Activated naive CD8-positive, alpha-beta T cell treated with anti-CD3 and anti-CD28 coated beads, Interleukin-2, amount 50 U/mL, for 24 hours (primary cell): ENCODE results near the gene LNX2.

ENCODE experiments used
- ATAC-seq: fragments of 150-1000 bp; cut with Tn5 transposase; one replicate; pipeline ENCODE4 v1.10.0; 2021
- DNase-seq: peaks from one replicate; pipeline ENCODE4 v3.0.0; 2021
- H3K27ac Mint-ChIP-seq: one replicate; pipeline ENCODE4 v1.8.0; 2021; ENCODE audit warnings: mild to moderate bottlenecking, mixed read lengths
- H3K27me3 Mint-ChIP-seq: one replicate; pipeline ENCODE4 v1.8.0; 2021; ENCODE audit warnings: mixed read lengths
- H3K36me3 Mint-ChIP-seq: one replicate; pipeline ENCODE4 v1.8.0; 2021; ENCODE audit warnings: low read depth, mixed read lengths
- H3K4me1 Mint-ChIP-seq: one replicate; pipeline ENCODE4 v1.8.0; 2021; ENCODE audit warnings: mixed read lengths
- H3K4me3 Mint-ChIP-seq: one replicate; pipeline ENCODE4 v1.8.0; 2021; ENCODE audit warnings: mild to moderate bottlenecking, moderate library complexity, mixed read lengths
- H3K9me3 Mint-ChIP-seq: one replicate; pipeline ENCODE4 v1.8.0; 2021; ENCODE audit warnings: mixed read lengths

The LNX2 gene

DNA sequence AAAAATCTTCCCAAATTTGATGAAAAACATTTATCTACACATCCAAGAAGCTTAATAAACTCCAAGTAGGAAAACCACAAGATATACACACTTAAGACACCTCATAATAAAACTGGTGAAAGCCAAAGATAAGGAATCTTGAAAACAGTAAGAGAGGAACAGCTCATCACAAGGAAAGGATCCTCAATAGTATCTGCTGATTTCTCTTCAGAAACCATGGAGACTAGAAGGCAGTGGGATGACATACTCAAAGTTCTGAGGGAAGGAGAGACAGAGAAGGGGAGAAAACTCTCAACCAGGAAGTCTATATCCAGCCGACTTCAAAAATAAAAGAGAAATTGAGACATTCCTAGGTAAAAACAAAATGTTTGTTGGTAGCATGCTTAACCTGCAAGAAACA, 45.7 kb downstream of the LNX2 start:
- DNase-seq: no peak
- peaks cover 15% of the 10 kb centered on the region for H3K4me1 Mint-ChIP-seq
- ATAC-seq: no peak
- no peak overlapping the region for H3K4me3 Mint-ChIP-seq
- no peak overlapping the region for H3K27ac Mint-ChIP-seq
- no peaks in the 10 kb centered on the region for H3K9me3 Mint-ChIP-seq
- H3K36me3 Mint-ChIP-seq: peaks cover 18% of the 10 kb centered on the region
- H3K27me3 Mint-ChIP-seq: no peaks in the 10 kb centered on the region

DNA sequence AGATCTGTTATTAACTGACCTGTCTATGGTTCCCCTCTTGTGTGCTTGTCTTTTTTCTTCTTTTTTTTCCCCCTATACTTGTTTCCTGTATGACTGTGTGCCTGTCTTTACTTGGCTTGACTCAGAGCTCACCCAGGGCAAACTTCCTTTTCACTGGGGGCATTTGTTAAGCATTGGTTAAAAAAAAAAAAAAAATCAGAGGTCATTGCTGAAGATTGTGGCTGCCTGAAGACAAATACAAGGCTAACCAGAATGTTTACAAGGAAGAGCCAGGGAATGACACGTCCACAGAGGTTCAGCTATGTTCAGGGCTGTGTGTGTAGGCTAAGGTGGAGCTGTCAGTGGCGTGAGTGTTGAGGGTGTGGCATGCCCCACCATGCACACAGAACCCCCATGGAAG, 47.1 kb downstream of the LNX2 start:
- peaks cover 15% of the 10 kb centered on the region for H3K4me1 Mint-ChIP-seq
- ATAC-seq (peak; percentile 36), DNase-seq (no peak)
- no peaks in the 10 kb centered on the region for H3K9me3 Mint-ChIP-seq
- no peak overlapping the region for H3K4me3 Mint-ChIP-seq
- peaks cover 12% of the 10 kb centered on the region for H3K36me3 Mint-ChIP-seq
- H3K27me3 Mint-ChIP-seq: no peaks in the 10 kb centered on the region
- no peak overlapping the region for H3K27ac Mint-ChIP-seq

DNA sequence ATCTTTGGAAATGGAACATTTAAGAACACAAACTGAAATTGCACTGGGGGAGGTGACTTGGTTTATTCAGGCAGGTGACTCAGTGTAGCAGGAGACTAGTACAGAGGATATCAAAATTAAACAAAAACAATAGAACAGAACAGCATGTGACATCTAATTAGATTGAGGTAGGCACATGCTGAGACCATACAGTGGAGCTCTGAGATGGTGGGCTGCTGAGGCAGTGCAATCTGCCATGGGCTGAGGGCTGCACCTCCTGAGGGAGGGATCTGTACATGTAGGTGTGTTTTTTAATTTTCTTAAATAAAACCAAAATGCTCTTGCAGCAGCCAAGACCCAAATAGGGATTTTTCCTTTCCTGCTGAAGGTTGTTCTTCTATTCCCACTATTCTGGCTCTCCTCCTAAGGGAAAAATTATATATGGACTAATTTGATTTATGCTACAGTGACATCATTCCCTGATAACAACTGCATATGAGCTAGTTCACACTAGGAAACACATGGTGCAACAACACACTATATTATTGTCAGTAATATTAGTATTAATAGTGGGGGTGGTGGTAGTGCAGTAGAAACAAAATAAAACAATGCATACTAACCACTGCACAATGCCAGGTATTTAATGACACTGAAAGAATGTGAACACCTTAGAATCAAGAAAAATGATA, 48.0 kb downstream of the LNX2 start:
- Mint-ChIP-seq H3K27me3 (no peaks in the 10 kb centered on the region), H3K4me3 (no peak overlapping the region), H3K36me3 (peaks cover 9% of the 10 kb centered on the region), H3K27ac (no peak overlapping the region), H3K4me1 (peaks cover 15% of the 10 kb centered on the region), H3K9me3 (no peaks in the 10 kb centered on the region)
- no peak for DNase-seq
- no peak for ATAC-seq

DNA sequence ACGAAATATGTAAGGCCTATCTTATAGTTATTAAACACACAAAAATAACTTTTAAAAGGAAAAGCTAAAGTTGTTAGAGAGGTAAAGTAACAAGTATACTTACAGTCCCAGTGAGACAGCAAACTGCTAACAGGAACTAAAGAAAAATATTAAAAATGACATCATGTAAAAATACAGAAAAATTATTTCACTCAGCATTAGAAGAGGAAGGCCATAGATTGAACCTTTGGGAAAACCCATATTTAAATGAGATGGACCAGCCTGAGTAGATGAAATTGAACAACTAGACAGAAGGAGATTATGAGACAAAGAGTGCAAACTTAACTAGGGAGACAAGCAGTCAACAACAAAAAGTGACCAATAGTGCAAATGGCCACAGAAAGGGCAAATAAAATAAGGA, 49.4 kb downstream of the LNX2 start:
- Mint-ChIP-seq H3K4me1 (peaks cover 12% of the 10 kb centered on the region), H3K27ac (no peak overlapping the region), H3K4me3 (no peak overlapping the region), H3K27me3 (no peaks in the 10 kb centered on the region), H3K9me3 (no peaks in the 10 kb centered on the region), H3K36me3 (peaks cover 4% of the 10 kb centered on the region)
- DNase-seq: no peak
- no peak for ATAC-seq

DNA sequence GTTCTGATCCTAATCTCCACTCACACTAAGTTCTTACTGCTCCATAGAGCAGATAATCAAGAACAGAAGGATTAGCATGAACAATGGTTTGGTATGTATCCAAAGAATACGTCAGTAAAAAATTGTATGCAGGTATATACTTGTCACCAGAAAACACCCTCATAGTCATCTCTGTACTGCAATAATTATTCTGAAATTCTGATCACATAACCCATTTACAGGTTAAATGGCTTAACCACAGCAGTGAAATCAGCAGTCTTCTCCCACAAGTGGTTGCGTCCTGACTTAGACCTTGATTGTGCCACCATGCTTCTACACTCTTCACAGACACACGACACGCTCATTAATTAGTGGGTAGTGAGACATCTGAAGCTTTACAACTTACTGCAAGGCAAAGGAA, 50.9 kb downstream of the LNX2 start:
- Mint-ChIP-seq H3K36me3 (peaks cover 3% of the 10 kb centered on the region), H3K4me1 (peaks cover 11% of the 10 kb centered on the region), H3K27me3 (no peaks in the 10 kb centered on the region), H3K9me3 (no peaks in the 10 kb centered on the region), H3K4me3 (no peak overlapping the region), H3K27ac (no peak overlapping the region)
- DNase-seq (no peak), ATAC-seq (no peak)

DNA sequence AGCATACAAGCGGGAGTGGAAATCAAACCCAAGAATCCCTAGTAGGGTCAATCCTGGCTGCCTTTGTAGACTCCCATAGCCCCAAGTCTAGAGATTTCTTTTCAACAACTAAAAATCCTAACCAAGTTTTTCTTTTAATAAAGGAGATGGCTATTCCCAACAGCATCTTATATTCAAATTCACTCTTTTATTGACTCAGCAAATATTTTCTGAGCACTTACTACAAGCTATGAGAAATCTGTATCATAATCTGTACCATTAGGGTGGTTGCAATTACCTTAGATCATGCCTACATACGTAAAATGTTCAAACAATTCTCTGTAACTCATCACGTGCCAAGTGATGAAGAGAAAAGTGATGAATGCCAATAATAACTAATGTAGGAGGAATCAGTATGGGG, 54.5 kb downstream of the LNX2 start:
- H3K27ac Mint-ChIP-seq: no peak overlapping the region
- H3K4me1 Mint-ChIP-seq: no peaks in the 10 kb centered on the region
- ATAC-seq: no peak

DNA sequence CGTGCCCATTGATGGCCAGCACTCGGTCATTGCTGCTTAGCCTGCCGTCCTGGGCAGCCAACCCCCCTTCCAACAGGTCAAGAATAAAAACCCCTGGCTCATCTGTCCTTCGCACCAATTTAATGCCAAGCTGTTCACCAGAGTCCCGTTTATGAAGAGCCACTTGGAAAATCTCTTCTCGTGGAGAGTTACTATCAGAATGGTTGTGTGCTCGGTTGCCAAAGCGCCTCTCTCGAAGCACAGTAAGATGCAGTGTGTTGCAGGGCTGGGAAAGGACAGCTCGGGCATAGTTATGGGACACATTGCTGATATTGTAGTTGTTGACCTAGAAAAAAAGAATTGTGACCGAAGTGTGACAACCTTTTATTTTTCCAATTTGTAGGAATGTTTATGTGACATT, 57.9 kb downstream of the LNX2 start:
- Mint-ChIP-seq H3K4me3 (no peak overlapping the region), H3K4me1 (peaks cover 3% of the 10 kb centered on the region), H3K9me3 (no peaks in the 10 kb centered on the region), H3K27ac (no peak overlapping the region), H3K27me3 (no peaks in the 10 kb centered on the region), H3K36me3 (peaks cover 10% of the 10 kb centered on the region)
- DNase-seq: no peak
- no peak for ATAC-seq

More for the DNA sequence above, 54.5 kb downstream of the LNX2 start:
- H3K36me3 Mint-ChIP-seq: peaks cover 6% of the 10 kb centered on the region
- DNase-seq: no peak
- H3K9me3 Mint-ChIP-seq: no peaks in the 10 kb centered on the region
- no peaks in the 10 kb centered on the region for H3K27me3 Mint-ChIP-seq
- H3K4me3 Mint-ChIP-seq: no peak overlapping the region

DNA sequence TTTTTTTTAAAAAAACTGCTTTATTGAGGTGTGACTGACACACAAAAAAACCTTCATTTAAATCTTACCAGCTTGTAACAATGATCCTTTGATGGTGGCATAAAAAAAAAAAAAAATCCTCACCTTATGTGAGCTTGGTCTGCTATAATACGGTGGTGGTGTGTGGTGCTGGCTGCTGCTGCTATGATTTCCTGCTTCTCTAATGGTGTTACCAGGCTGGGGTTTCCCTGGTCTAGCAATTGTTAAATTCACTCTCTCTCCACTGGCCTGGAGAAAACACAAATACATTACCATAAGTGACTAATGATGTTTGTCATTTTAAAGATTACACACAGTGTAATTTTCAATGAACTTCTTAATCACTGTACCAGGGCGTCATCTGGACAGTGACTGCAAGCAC, 60.6 kb downstream of the LNX2 start:
- no peak overlapping the region for H3K4me3 Mint-ChIP-seq
- H3K27me3 Mint-ChIP-seq: no peaks in the 10 kb centered on the region
- no peaks in the 10 kb centered on the region for H3K9me3 Mint-ChIP-seq
- H3K4me1 Mint-ChIP-seq: peaks cover 3% of the 10 kb centered on the region
- ATAC-seq: no peak
- no peak overlapping the region for H3K27ac Mint-ChIP-seq
- DNase-seq: no peak
- peaks cover 27% of the 10 kb centered on the region for H3K36me3 Mint-ChIP-seq

DNA sequence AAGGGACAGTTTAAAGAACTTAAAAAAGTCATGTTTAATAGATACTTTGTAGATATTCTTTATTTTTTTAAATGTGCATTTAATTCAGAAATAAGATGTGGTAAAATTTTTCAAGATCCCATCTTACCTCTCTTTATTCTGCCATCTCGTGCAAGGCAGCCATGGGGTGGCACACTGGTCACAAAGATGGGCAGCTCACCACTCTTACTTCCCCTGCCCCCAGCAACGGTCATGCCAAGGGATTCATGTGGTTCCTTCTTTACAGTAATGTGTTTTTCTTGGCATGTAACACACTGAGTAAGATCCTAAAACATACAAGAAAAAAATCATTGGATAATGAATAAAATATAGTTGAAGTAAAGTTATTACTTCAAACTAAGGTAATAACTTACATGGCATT, 64.2 kb downstream of the LNX2 start:
- no peak overlapping the region for H3K27ac Mint-ChIP-seq
- H3K9me3 Mint-ChIP-seq: no peaks in the 10 kb centered on the region
- H3K27me3 Mint-ChIP-seq: no peaks in the 10 kb centered on the region
- peaks cover 3% of the 10 kb centered on the region for H3K4me1 Mint-ChIP-seq
- ATAC-seq: no peak
- H3K36me3 Mint-ChIP-seq: peaks cover 22% of the 10 kb centered on the region
- no peak for DNase-seq
- H3K4me3 Mint-ChIP-seq: no peak overlapping the region

DNA sequence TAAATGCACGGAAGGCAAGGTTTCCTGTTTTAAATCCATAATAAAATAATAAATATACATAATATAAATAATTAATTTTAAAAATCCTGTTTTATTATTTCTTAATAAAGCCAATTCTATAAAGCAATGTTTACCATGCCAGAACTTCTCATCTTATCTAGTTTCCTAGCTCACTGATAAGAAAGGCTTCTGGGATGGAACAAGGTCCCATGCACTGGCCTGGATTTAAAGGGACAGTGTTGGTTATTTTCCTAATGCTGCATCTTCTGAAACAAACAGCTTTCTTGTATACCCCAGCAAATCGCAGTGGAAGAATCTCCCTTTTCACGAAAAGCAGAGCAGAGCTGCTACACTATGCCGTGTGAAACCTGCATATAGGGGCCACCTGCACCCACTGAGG, 68.8 kb downstream of the LNX2 start:
- ATAC-seq: no peak
- Mint-ChIP-seq H3K4me1 (no peaks in the 10 kb centered on the region), H3K9me3 (no peaks in the 10 kb centered on the region), H3K27ac (no peak overlapping the region), H3K4me3 (no peak overlapping the region), H3K36me3 (peaks cover 25% of the 10 kb centered on the region), H3K27me3 (no peaks in the 10 kb centered on the region)
- no peak for DNase-seq

DNA sequence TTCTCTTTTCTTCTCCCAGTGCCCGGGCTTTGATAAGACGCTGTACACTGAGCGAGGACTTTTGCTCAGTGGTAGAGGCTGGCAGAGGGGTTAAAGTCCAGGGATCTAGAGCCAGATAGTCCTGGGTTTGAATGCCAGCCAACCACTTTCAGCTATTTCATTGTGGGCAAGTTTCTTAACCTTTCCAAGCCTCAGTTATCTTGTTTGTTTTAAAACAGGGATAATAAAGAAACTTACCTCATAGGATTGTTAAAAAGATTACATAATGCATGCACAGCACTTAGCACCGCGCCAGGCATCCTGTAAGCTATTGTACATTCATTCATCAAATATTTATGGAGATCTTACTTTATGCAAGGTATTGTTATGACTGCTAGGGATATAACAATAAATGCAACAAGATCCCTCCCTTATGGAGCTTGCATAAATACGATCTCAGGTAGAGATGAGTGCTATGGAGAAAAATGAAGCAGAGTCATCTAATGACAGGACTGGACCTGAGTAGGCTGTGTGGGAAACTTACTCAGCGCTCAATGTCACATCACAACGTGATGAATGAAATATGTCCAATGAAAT, 70.8 kb downstream of the LNX2 start:
- H3K4me3 Mint-ChIP-seq: no peak overlapping the region
- ATAC-seq (no peak), DNase-seq (no peak)
- H3K27me3 Mint-ChIP-seq: no peaks in the 10 kb centered on the region
- H3K9me3 Mint-ChIP-seq: no peaks in the 10 kb centered on the region
- H3K4me1 Mint-ChIP-seq: no peaks in the 10 kb centered on the region
- H3K27ac Mint-ChIP-seq: no peak overlapping the region
- peaks cover 17% of the 10 kb centered on the region for H3K36me3 Mint-ChIP-seq

DNA sequence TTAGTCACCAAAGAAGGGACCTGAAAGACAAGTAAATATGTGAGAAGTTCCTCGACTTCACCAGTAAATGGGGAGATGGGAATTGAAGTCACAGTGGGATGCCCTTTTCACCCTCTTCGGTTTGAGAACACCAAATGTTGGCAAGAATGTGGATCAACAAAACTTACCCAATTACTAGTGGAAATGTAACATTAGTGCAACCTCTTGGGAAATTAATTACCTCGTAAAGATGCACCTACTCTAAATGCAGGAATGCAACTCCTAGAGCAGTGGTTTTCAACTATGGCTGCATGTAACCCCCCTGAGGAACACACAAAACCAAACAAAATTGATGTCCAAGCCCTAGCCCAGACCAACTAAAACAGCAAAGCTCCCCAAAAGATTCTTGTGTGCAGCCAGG, 78.1 kb downstream of the LNX2 start:
- no peak overlapping the region for H3K4me3 Mint-ChIP-seq
- DNase-seq (no peak), ATAC-seq (no peak)
- no peaks in the 10 kb centered on the region for H3K27me3 Mint-ChIP-seq
- no peaks in the 10 kb centered on the region for H3K9me3 Mint-ChIP-seq
- H3K36me3 Mint-ChIP-seq: peaks cover 6% of the 10 kb centered on the region
- no peaks in the 10 kb centered on the region for H3K4me1 Mint-ChIP-seq
- H3K27ac Mint-ChIP-seq: no peak overlapping the region

DNA sequence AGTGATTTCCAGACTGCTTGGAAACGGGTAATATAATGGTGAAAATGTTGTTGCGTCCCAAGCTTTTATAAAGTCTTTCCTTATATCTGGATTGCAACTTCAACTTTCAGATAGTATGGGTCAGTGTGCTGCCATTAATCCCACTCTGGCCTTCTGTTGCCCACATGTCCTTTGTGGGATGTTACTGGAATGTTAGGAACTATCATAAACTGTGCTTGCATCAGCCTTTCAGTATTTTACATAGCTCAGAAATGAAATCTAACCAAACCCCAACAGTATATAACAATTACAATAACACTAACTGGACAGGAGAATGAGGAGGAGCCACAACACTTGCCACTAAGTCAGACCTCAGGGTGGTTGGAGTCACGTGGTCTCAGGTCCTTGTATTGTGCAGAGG, 78.9 kb downstream of the LNX2 start:
- Mint-ChIP-seq H3K36me3 (peaks cover 6% of the 10 kb centered on the region), H3K4me3 (no peak overlapping the region), H3K9me3 (no peaks in the 10 kb centered on the region), H3K27me3 (no peaks in the 10 kb centered on the region), H3K4me1 (no peaks in the 10 kb centered on the region), H3K27ac (no peak overlapping the region)
- ATAC-seq: no peak
- no peak for DNase-seq

DNA sequence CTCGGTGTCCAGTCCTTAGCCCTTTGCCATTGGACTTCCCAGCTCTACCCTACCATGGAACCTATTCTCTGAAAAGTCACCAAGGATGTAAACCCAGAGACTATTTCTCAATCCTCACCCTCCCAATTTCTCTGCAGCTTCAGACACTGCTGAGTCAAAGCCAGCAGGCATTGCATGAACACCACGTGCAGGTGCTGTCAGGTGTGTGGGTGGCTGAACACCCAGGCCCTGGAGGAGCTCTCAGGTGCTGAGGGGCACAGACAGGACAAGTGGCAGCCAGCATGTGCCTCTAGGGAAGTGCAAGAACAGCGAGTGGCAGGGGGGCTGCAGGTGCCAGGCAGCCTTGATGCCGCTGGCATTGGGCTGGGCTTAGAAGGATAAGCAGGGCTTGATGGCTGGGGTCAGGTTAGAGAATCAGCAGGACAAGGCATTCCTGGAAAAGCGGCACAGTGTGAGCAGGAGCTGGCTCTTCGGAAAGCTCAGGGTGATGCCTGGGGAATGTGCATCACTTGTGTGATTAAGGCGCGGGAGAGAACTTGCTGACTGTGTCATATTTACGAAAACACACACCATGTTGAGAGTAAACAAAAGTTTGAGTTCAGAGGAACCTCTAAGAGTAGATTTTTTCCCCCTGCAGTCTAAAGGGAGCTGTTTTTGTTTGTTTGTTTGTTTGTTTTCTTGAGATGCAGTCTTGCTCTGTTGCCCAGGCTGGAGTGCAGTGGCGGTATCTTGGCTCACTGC, 83.8 kb downstream of the LNX2 start:
- DNase-seq (no peak), ATAC-seq (no peak)
- peaks cover 10% of the 10 kb centered on the region for H3K4me1 Mint-ChIP-seq
- H3K9me3 Mint-ChIP-seq: no peaks in the 10 kb centered on the region
- H3K27ac Mint-ChIP-seq: no peak overlapping the region
- H3K4me3 Mint-ChIP-seq: no peak overlapping the region
- no peaks in the 10 kb centered on the region for H3K27me3 Mint-ChIP-seq
- no peaks in the 10 kb centered on the region for H3K36me3 Mint-ChIP-seq

DNA sequence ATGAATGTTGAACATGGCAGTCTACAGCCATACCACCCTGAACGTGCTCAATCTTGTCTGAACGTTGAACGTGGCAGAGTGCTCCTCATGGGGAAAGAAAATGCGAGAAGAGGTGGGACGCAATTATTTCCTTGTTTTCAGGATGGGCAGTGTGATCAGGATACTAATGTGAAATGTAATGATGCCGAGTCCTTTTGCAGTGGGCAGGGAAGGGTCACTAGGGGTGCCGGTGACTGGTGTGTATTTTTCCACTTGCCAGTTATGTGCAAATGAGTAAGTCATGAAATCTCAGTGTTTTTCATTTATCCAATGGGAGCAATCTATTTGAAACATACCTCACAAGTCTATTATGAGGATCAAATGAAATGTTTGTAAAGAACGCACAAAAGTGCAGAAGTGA, 84.8 kb downstream of the LNX2 start:
- Mint-ChIP-seq H3K36me3 (no peaks in the 10 kb centered on the region), H3K27me3 (no peaks in the 10 kb centered on the region), H3K4me1 (peaks cover 10% of the 10 kb centered on the region), H3K4me3 (no peak overlapping the region), H3K27ac (no peak overlapping the region), H3K9me3 (no peaks in the 10 kb centered on the region)
- no peak for ATAC-seq
- no peak for DNase-seq
